RWPE2 (cell line): ENCODE data around the gene IPCEF1.
"Not testable (repeated sequence)": the region's sequence is repeated elsewhere in the genome, so short reads cannot be mapped to it uniquely, and the experiment has no call there.

Experiments used
- ATAC-seq: fragments of 200-7000 bp; cut with Tn5 transposase; 3 replicates; pipeline ENCODE4 v1.9.1; 2021; ENCODE audit warnings: low read depth
- DNase-seq: peaks from one replicate; pipeline ENCODE4 v3.0.0-alpha.2; 2020; ENCODE audit warnings: low spot score
- H3K27ac ChIP-seq: fragments of 450-650 bp; 2 replicates; pipeline ENCODE4 v1.5.1; 2017; ENCODE audit warnings: mild to moderate bottlenecking; ENCODE audit not compliant: poor library complexity, severe bottlenecking
- H3K27me3 ChIP-seq: fragments of 250-450 bp; sonication (Bioruptor Pico); 2 replicates; pipeline ENCODE4 v1.5.1; 2021; ENCODE audit warnings: mild to moderate bottlenecking, moderate library complexity; ENCODE audit not compliant: insufficient read depth, poor library complexity, severe bottlenecking
- H3K36me3 ChIP-seq: fragments of 250-450 bp; sonication (Bioruptor Pico); 2 replicates; pipeline ENCODE4 v1.5.1; 2020; ENCODE audit warnings: low read depth, mild to moderate bottlenecking, moderate library complexity
- H3K4me1 ChIP-seq: fragments of 250-450 bp; sonication (Bioruptor Pico); 2 replicates; pipeline ENCODE4 v1.5.1; 2021; ENCODE audit warnings: mild to moderate bottlenecking, moderate library complexity; ENCODE audit not compliant: insufficient read depth, poor library complexity, severe bottlenecking
- H3K4me3 ChIP-seq: fragments of 250-450 bp; sonication (Bioruptor Pico); 2 replicates; pipeline ENCODE4 v1.5.1; 2021; ENCODE audit warnings: mild to moderate bottlenecking, moderate library complexity; ENCODE audit not compliant: severe bottlenecking
- H3K9me3 ChIP-seq: fragments of 250-450 bp; sonication (Bioruptor Pico); 2 replicates; pipeline ENCODE4 v1.5.1; 2021; ENCODE audit warnings: mild to moderate bottlenecking, moderate library complexity; ENCODE audit not compliant: severe bottlenecking
- TF ChIP-seq, protein P1 (sequence below): fragments of 450-650 bp; IDR thresholded peaks from one replicate; pipeline ENCODE4 v1.5.1; 2017; ENCODE audit warnings: mild to moderate bottlenecking, moderate library complexity; ENCODE audit not compliant: poor library complexity, severe bottlenecking

Gene IPCEF1

DNA sequence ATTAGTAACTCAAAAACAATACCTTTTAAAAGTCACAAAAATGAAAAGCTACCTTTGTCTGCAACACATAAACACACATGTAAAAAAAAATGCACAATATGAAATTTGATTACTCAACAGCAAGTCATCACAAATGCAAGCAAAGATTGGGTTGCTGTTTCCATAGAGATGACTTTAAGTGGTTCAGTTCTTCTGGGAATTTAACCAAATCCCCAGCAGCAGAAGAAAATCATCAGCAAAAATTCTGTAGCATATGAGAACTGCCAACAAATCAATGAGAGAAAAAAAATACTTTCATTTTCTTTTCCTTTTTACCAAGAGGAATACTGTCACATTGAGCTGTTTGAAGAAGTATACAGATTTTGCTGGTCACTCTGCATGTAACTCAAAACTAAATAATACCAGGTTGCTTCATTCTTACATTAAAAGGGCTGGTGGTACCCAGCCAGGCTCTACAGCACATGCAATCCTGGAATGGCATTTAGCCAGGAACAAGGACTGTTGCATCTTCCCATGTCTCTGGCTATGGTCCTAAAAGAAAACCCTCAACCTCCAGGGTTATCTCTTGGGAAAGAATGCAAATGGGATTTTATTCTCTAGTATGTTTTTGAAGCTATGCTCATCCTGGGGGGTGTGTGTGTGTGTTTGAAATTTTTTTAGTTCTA lies 159.3 kb downstream of the IPCEF1 start:
- H3K27ac ChIP-seq, result no peak overlapping the region
- peaks cover 4% of the 10 kb centered on the region for H3K4me1 ChIP-seq
- TF ChIP-seq, protein P1, sequence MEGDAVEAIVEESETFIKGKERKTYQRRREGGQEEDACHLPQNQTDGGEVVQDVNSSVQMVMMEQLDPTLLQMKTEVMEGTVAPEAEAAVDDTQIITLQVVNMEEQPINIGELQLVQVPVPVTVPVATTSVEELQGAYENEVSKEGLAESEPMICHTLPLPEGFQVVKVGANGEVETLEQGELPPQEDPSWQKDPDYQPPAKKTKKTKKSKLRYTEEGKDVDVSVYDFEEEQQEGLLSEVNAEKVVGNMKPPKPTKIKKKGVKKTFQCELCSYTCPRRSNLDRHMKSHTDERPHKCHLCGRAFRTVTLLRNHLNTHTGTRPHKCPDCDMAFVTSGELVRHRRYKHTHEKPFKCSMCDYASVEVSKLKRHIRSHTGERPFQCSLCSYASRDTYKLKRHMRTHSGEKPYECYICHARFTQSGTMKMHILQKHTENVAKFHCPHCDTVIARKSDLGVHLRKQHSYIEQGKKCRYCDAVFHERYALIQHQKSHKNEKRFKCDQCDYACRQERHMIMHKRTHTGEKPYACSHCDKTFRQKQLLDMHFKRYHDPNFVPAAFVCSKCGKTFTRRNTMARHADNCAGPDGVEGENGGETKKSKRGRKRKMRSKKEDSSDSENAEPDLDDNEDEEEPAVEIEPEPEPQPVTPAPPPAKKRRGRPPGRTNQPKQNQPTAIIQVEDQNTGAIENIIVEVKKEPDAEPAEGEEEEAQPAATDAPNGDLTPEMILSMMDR, result no peak
- no peak overlapping the region for H3K4me3 ChIP-seq
- no peaks in the 10 kb centered on the region for H3K9me3 ChIP-seq
- H3K27me3 ChIP-seq, result no peaks in the 10 kb centered on the region
- ATAC-seq (no peak), DNase-seq (no peak)
- no peaks in the 10 kb centered on the region for H3K36me3 ChIP-seq

DNA sequence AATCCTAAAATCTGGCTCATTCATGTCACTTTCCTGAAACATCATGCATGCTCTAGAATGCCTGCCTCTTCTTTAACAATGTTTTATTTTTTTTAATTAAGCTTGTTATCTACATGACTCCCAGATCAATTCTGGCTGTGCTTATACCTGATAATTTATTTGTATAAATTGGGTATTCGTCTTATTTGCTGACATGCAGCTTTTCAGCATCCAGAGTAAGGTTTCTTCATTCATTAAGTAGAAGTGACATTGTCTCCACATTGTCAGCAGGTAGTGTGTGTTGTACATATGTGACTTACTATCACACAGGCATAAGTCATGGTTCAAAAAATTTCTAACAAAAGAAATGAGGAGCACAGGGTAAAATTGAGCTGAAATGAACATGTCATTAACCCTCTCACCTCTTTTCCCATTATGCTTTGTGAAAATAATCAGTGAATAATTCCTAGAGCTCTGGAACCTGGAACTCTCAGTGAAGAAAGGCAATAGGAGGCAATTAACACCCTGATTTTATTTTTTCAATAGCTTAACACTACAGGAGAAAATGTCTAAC lies 160.2 kb downstream of the IPCEF1 start:
- H3K27me3 ChIP-seq, result no peaks in the 10 kb centered on the region
- H3K36me3 ChIP-seq, result no peaks in the 10 kb centered on the region
- peaks cover 4% of the 10 kb centered on the region for H3K4me1 ChIP-seq
- ATAC-seq (no peak), DNase-seq (no peak)
- TF ChIP-seq, protein P1, result no peak
- H3K9me3 ChIP-seq, result no peaks in the 10 kb centered on the region
- no peak overlapping the region for H3K4me3 ChIP-seq
- H3K27ac ChIP-seq, result no peak overlapping the region

- H3K36me3 ChIP-seq, result no peaks in the 10 kb centered on the region
- no peak overlapping the region for H3K27ac ChIP-seq
- H3K4me3 ChIP-seq, result no peak overlapping the region
- no peak for DNase-seq
- no peaks in the 10 kb centered on the region for H3K27me3 ChIP-seq
- TF ChIP-seq, protein P1, result no peak
- no peaks in the 10 kb centered on the region for H3K4me1 ChIP-seq
- no peak for ATAC-seq
- H3K9me3 ChIP-seq, result peaks cover 2% of the 10 kb centered on the region
These were observed 168.9 kb downstream of the IPCEF1 start for GRCh38 chr6:154187714-154188113.

GRCh38 chr6:154187203-154187602 lies 169.4 kb downstream of the IPCEF1 start:
- H3K27ac ChIP-seq, result no peak overlapping the region
- TF ChIP-seq, protein P1, result no peak
- H3K9me3 ChIP-seq, result peaks cover 2% of the 10 kb centered on the region
- H3K36me3 ChIP-seq, result no peaks in the 10 kb centered on the region
- ATAC-seq, result no peak
- H3K27me3 ChIP-seq, result no peaks in the 10 kb centered on the region
- H3K4me1 ChIP-seq, result no peaks in the 10 kb centered on the region
- no peak for DNase-seq
- no peak overlapping the region for H3K4me3 ChIP-seq

DNA sequence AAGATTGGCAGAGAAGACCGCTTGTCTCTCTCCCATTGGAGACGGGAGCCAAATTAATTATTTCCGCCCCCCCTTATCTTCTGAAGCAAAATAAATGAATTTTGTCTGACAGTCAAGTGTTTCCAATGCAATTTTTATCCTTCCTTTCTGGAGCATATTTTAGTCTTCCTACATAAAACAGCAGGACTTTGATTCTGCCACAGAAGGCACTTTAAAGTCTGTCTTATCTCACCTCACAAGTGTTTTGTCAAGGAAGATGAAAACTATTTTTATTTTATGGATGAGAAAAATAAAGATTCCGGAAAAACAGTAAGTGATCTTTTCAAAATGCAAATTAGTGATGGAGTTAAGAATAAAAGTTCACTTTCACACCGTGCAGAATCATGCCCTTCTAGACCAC lies 177.2 kb downstream of the IPCEF1 start:
- Histone ChIP-seq H3K27ac (no peak overlapping the region), H3K9me3 (peaks cover 2% of the 10 kb centered on the region), H3K36me3 (no peaks in the 10 kb centered on the region), H3K4me1 (no peaks in the 10 kb centered on the region), H3K4me3 (no peak overlapping the region), H3K27me3 (no peaks in the 10 kb centered on the region)
- DNase-seq (no peak), ATAC-seq (no peak)
- TF ChIP-seq, protein P1, result no peak

- not testable (repeated sequence) for H3K4me3 ChIP-seq, H3K27me3 ChIP-seq, H3K9me3 ChIP-seq, ATAC-seq, H3K27ac ChIP-seq, H3K4me1 ChIP-seq, H3K36me3 ChIP-seq, DNase-seq
These were observed 184.2 kb downstream of the IPCEF1 start for GRCh38 chr6:154172393-154172792.
